Cardiac fibroblast (primary cell): ENCODE data around the gene CNTNAP1.
A peak's percentile ranks its signal among the peaks of the same experiment; 100 is the strongest.

Experiments
- DNase-seq, 2 donors: peaks; one replicate each; pipeline versions ENCODE4 v3.0.0 to v3.0.0-alpha.2; 2010; ENCODE audit warnings: low read depth in 2 of 2
- H3K4me3 ChIP-seq, 2 donors: replicated peaks in 1 of 2; 1 replicate in 1 of 2; 2 replicates in 1 of 2; pipeline ENCODE4 v1.5.1; 2011; ENCODE audit warnings: low read depth in 2 of 2, low read length in 2 of 2, mild to moderate bottlenecking in 2 of 2, moderate library complexity in 1 of 2
- TF ChIP-seq, protein P1 (sequence below): IDR thresholded peaks from one replicate; pipeline ENCODE4 v1.5.1; 2011; ENCODE audit warnings: low read depth, mild to moderate bottlenecking, low read length, inconsistent platforms

Gene CNTNAP1

DNA sequence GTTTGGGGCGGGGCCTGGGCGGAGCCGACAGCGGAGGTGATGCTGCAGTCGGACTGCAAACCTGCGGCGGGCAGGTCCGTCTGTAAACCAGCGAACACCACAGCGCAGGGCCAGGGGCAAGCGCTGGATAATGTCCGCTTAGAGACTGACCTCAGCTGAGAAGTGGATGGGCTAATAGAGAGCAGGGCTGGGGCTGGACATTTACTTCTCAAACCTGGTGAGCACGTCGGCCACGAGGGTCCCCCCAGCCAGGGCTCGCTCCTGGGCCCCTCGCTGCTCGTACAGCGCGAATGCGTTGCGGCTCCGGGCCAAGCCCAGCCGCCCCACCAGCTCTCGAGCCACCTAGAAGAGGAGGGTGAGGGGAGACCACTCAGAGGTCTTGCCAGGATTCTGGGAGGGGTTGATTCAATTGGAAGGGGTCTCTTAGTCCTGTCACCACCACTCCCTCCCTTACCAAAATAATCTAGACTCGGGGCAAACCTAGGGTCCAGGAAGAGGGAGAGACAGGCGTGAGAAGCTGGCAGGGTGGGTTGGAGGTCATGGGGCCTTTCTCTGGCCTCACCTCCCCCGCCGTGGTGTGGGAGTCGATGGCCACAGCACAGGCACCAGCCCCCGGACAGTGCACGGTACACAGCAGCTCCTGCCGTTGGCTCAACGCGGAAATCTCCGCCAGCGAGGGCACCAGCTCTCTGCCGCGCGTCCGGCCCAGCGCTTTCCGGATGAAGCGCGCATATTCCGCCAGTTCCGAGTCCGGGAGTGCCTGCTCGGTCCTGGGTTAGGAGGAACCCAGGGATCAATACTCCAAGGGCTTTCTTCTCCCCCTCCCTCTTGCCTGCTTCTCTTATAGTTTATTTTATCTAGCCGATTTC lies 11.3 kb upstream of the CNTNAP1 start:
- H3K4me3 ChIP-seq: no peak overlapping the region
- TF ChIP-seq, protein P1, sequence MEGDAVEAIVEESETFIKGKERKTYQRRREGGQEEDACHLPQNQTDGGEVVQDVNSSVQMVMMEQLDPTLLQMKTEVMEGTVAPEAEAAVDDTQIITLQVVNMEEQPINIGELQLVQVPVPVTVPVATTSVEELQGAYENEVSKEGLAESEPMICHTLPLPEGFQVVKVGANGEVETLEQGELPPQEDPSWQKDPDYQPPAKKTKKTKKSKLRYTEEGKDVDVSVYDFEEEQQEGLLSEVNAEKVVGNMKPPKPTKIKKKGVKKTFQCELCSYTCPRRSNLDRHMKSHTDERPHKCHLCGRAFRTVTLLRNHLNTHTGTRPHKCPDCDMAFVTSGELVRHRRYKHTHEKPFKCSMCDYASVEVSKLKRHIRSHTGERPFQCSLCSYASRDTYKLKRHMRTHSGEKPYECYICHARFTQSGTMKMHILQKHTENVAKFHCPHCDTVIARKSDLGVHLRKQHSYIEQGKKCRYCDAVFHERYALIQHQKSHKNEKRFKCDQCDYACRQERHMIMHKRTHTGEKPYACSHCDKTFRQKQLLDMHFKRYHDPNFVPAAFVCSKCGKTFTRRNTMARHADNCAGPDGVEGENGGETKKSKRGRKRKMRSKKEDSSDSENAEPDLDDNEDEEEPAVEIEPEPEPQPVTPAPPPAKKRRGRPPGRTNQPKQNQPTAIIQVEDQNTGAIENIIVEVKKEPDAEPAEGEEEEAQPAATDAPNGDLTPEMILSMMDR: no peak
- DNase-seq: no peak

DNA sequence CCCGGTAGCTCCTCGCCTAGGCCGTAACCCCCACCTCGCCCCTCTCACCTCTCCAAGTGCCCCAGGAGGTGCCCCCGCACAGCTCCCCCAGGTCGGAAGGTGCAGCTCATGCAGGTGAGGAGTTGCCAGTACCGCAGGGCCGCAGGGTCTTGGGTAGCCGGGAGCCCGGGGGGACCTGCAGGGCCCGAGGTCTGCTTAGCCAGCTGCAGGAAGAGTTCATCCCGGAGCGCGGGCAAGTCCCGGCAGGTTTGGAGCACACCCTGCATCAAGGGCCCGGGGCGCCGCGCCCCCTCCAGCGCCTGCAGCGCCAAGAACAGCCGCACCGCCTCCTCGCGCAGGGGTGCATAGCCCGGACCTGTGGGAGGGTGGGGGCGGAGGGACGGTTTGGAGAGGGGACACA lies 10.3 kb upstream of the CNTNAP1 start:
- no peak for DNase-seq
- TF ChIP-seq, protein P1: no peak
- H3K4me3 ChIP-seq: no peak overlapping the region

DNA sequence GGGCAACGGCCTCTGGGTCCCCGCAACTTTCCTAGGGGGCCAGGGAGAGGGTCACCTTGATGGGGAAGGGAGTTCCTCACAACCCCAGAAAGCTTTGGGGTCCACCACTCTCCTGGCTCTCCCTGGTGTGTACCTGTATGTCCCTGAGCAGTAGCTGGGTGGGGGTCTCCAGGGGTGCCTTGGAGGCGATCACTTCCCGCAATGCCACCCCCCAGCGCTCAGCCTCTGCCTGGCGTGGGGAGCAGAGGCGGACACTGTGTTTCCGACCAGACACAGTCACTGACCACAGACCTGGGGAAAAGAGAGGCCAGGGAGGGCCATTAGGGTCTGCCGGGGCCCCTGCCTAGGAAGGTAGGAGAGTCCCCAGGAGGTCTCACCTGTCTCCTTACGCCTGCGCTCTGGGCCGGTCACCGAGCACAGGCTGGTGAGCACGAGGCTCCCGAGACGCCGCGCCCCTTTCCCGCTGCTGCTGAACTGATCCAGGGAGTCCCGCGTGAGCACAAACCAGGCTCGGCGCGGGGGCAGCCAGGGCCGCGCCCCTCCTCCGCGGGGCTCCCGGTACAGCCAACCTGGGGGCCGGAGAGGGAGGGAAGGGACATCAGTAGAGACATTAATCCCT lies 9.0 kb upstream of the CNTNAP1 start:
- TF ChIP-seq, protein P1: no peak
- peak overlapping the region; percentile 35 to 91 for H3K4me3 ChIP-seq
- no peak for DNase-seq

DNA sequence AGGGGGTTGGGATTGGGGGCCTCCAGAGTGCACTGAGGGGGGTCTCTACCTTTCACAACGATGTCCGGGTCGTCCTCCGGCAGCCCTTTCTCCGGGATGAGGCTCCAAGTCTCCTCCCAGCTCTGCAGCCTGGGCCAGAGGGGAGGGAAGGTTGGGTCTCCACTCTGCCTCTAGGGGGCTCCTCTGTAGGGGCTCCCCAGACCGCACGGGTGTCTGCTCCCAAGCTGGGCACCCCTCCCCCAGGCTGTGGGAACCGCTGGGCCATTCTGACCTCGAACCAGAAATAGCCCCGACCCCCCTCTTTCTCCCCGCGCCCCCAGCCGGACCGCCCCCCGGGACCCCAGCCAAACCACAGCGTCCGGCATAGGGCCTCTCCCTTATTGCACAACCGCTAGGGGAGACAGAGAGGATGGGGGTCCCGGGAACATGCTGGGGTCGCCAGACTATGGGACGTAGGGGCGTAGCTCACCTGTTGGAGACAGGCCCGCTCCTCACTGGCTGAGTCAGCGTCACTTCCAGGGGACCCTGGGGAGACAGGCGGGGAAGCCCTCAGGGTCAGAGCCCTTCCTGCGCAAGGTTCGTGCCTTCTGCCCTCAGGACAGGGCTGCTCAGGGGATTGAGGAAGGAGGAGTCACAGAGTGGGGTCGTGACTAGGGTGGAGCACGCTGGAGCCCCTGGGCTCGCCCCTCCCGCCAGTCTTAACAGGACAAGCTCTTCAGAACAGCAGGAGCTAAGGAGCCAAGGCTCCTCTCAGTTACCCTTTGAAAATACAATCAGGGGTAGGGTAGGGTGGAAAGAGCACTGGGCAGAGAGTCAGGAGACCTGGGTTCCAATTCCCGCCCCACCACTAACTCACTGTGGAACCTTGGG lies 8.2 kb upstream of the CNTNAP1 start:
- TF ChIP-seq, protein P1: peak; percentile 63
- peak; percentile 62 to 88 for DNase-seq
- H3K4me3 ChIP-seq: peak overlapping the region; percentile 91 to 94

DNA sequence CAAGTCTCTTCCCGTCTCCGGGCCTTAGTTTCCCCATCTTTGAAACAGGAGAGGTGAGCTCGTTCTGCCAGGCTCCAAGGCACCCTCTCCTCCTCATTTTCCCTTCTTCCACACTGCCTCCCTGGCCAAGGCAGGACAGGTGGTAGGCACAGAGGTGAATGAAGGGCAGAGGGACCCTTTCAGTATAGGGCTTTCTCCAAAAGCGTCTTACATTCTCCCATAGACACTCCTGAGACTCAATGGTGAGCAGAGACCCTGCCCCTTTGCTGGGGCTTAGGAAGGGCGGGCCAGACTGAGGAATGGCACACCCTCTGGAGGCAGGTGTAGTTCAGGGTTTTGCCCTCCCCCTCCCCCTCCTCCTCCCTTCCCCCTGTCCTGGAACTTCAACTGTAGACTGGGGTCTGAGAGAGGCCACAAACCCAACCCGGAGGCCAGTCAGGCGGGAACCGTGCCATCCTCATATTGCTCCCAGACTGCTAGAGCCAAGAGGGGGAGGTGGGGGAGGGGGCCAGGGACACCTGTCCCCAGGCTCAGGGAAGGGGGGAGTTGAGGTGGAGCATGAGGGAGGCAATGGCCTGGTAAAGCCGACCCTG lies 7.5 kb upstream of the CNTNAP1 start:
- peak in 1 of 2 donors; percentile 8 for DNase-seq

More for the DNA sequence above, 7.5 kb upstream of the CNTNAP1 start:
- peak overlapping the region; percentile 91 to 94 for H3K4me3 ChIP-seq
- TF ChIP-seq, protein P1: no peak
